ENCODE measurements around the gene RTL9. TPM values are rescaled to one million over a fixed set of nuclear protein-coding genes. Genes with fewer than 3 reads are reported as not detected.

RTL9 gene
- total RNA-seq (2021; ENCODE audit: unreplicated experiment) (not detected), Bru-seq, nascent RNA (percentile 7 among the genes with signal in this experiment), BruChase-seq, experiment 1, labeled RNA remaining after a 2-hour chase (percentile 9 among the genes with signal in this experiment), BruChase-seq, experiment 2, labeled RNA remaining after a 6-hour chase (not detected)
- polyA plus RNA-seq (2012; ENCODE audit: insufficient read length) = not detected
- long read RNA-seq = 0 reads

DNA sequence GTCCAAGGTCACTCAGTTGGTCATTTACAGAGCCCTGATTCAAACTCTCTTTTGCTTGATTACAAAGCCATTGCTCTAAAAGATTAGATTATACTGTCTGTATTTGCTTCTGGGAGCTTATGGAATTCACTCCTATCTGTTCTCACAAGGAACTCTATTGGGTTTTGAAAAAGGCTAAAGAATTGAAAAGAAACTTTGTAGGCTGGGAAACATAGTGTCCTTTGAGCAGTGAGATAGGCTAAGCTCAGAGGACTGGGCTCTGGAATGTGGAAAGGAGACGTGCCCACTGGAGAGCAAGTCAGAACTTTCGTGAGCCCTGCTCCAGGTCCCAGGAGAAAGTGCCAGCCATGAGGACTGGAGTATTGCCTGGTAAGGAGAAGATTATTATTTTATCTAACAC, at the start of gene RTL9:
Gene RTL9 (plus strand): TSS at position 301 of the 400 bp plus-strand sequence. CDS start 91,770 bp downstream, outside the sequence.
- CTCF ChIA-PET = no interaction called here
- ATAC-seq = no peak

DNA sequence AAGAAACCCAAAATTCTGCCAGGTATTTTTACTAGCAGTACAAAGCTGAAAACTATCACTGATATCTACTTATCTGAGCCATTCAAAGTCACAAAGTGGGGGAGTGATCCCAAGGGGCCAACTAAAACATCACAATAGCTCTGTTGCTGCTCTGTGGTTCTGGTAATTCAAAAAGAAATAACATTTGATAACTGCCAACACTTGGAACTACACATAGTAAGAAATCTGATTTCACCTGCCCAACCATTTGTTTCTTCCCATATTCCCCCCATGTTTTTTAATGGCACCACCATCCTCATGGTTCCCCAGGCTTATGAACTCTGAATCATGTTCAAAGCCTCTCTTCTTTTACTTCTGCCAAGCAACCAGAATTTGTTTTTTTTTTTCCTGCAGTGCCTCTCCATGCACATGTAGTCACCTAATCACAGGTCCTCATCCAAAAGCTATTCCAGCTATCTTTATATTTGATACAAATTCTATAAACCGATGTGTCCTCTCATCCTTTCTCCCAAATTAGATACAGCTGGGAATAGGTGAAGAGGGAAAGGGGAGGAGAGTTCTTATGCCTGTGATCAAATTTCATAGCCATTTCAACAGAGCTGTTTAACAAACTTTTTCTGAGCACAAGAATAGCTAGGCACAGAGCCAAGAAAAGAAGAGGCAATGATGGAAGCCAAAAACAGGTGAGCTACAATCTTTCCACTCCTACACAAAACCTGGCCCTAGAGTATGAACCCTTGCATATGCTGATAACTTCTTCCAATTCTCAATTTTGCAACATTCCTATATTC, 48.5 kb upstream of the RTL9 start:
- H3K27ac ChIP-seq (ENCODE audit: low read length) = no peak overlapping the region
- H3K4me3 ChIP-seq (ENCODE audit: low read depth in 2 of 2, low read length in 2 of 2) = no peak overlapping the region
- peaks cover 4% of the 10 kb centered on the region for H3K4me1 ChIP-seq (ENCODE audit: control insufficient read depth, insufficient read depth, low read length)
- ATAC-seq (no peak), DNase-seq (ENCODE audit: low read depth, low spot score) (no peak)
- H3K27me3 ChIP-seq (ENCODE audit: control insufficient read depth, insufficient read depth, low read length) = no peaks in the 10 kb centered on the region
- intact Hi-C loops (cut with micrococcal nuclease; ENCODE audit: unreplicated experiment) (no loop called here), in situ Hi-C loops (cut with HindIII; ENCODE audit: low pct_unique_long_range_greater_than_20kb, low sequenced_read_pairs) (no loop called here)
- no peaks in the 10 kb centered on the region for H3K9me3 ChIP-seq (ENCODE audit: control insufficient read depth, insufficient read depth, low read depth, low read length)
- CTCF ChIA-PET = no interaction called here
- BruUV-seq (replicated peaks) = no TSS peak
- no peaks in the 10 kb centered on the region for H3K36me3 ChIP-seq (ENCODE audit: control insufficient read depth, insufficient read depth, low read length)
- no peak for TF ChIP-seq TCF7L2 (IDR thresholded peaks at IDR 0.05; ENCODE audit: low read depth, low read length)
- TF ChIP-seq SIN3A (IDR thresholded peaks at IDR 0.05; ENCODE audit: borderline replicate concordance, insufficient read depth, low read depth, low read length) = no peak
- TF ChIP-seq REST (IDR thresholded peaks at IDR 0.05; ENCODE audit: insufficient read depth in 1 of 2, low read depth in 2 of 2, low read length in 1 of 2) = no peak
- TF ChIP-seq POLR2AphosphoS5 (IDR thresholded peaks at IDR 0.05; ENCODE audit: low read depth, low read length) = no peak
- TF ChIP-seq, protein P1, sequence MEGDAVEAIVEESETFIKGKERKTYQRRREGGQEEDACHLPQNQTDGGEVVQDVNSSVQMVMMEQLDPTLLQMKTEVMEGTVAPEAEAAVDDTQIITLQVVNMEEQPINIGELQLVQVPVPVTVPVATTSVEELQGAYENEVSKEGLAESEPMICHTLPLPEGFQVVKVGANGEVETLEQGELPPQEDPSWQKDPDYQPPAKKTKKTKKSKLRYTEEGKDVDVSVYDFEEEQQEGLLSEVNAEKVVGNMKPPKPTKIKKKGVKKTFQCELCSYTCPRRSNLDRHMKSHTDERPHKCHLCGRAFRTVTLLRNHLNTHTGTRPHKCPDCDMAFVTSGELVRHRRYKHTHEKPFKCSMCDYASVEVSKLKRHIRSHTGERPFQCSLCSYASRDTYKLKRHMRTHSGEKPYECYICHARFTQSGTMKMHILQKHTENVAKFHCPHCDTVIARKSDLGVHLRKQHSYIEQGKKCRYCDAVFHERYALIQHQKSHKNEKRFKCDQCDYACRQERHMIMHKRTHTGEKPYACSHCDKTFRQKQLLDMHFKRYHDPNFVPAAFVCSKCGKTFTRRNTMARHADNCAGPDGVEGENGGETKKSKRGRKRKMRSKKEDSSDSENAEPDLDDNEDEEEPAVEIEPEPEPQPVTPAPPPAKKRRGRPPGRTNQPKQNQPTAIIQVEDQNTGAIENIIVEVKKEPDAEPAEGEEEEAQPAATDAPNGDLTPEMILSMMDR (IDR thresholded peaks at IDR 0.05) = no peak
- POLR2A ChIA-PET = no interaction called here

More for the DNA sequence above, at the start of gene RTL9:
- intact Hi-C loops (cut with micrococcal nuclease; ENCODE audit: unreplicated experiment) (no loop called here), in situ Hi-C loops (cut with HindIII; ENCODE audit: low pct_unique_long_range_greater_than_20kb, low sequenced_read_pairs) (no loop called here)
- Histone ChIP-seq H3K9me3 (ENCODE audit: control insufficient read depth, insufficient read depth, low read depth, low read length) (no peaks in the 10 kb centered on the region), H3K27ac (ENCODE audit: low read length) (no peak within 1 kb of the TSS), H3K4me3 (ENCODE audit: low read depth in 2 of 2, low read length in 2 of 2) (no peak within 1 kb of the TSS), H3K4me1 (ENCODE audit: control insufficient read depth, insufficient read depth, low read length) (no peaks in the 10 kb centered on the region), H3K36me3 (ENCODE audit: control insufficient read depth, insufficient read depth, low read length) (no peaks in the 10 kb centered on the region), H3K27me3 (ENCODE audit: control insufficient read depth, insufficient read depth, low read length) (peaks cover 2% of the 10 kb centered on the region)
- DNase-seq (ENCODE audit: low read depth, low spot score) = no peak
- TF ChIP-seq SIN3A (IDR thresholded peaks at IDR 0.05; ENCODE audit: borderline replicate concordance, insufficient read depth, low read depth, low read length) (no peak), POLR2AphosphoS5 (IDR thresholded peaks at IDR 0.05; ENCODE audit: low read depth, low read length) (no peak), TCF7L2 (IDR thresholded peaks at IDR 0.05; ENCODE audit: low read depth, low read length) (no peak), REST (IDR thresholded peaks at IDR 0.05; ENCODE audit: insufficient read depth in 1 of 2, low read depth in 2 of 2, low read length in 1 of 2) (no peak)
- TF ChIP-seq, protein P1 (IDR thresholded peaks at IDR 0.05) = no peak
- BruUV-seq (replicated peaks) = no TSS peak
- POLR2A ChIA-PET = no interaction called here
